HepG2 (cell line): ENCODE data around the gene KHNYN. TPM values are rescaled to one million over a fixed set of nuclear protein-coding genes. Genes with fewer than 3 reads are reported as not detected.

Experiments
- CAMTA2 ChIP-seq: sonication (generic); formaldehyde crosslinking; IDR thresholded peaks from 2 replicates; pipeline ENCODE4 v1.4.0; 2020; ENCODE audit warnings: mild to moderate bottlenecking, missing genetic modification reagents, borderline replicate concordance
- CREB1 ChIP-seq, 2 experiments: fragments of 450-650 bp in 1 of 2; IDR thresholded peaks; 2 replicates each; pipeline ENCODE4 v1.6.1; 2016 to 2017; ENCODE audit warnings: control low read depth in 1 of 2, mild to moderate bottlenecking in 1 of 2, missing compliant biosample characterization in 1 of 2, missing genetic modification characterization in 1 of 2
- KAT7 ChIP-seq: IDR thresholded peaks from 2 replicates; pipeline ENCODE4 v1.6.1; 2018; ENCODE audit warnings: borderline replicate concordance, missing compliant biosample characterization
- MXD1 ChIP-seq: sonication (generic); formaldehyde crosslinking; IDR thresholded peaks from 2 replicates; pipeline ENCODE4 v1.4.0; 2020; ENCODE audit warnings: mild to moderate bottlenecking, missing genetic modification reagents
- ONECUT2 ChIP-seq: sonication (generic); formaldehyde crosslinking; IDR thresholded peaks from 2 replicates; pipeline ENCODE4 v1.4.0; 2020; ENCODE audit warnings: missing genetic modification reagents
- RARG ChIP-seq: sonication (generic); formaldehyde crosslinking; IDR thresholded peaks from 2 replicates; pipeline ENCODE4 v1.4.0; 2020; ENCODE audit warnings: low read depth, mild to moderate bottlenecking, missing genetic modification reagents
- SP1 ChIP-seq, 2 experiments: fragments of 450-650 bp in 1 of 2; sonication (generic) in 1 of 2; formaldehyde crosslinking in 1 of 2; IDR thresholded peaks; 2 replicates each; pipeline versions ENCODE4 v1.4.0 to v1.6.1; 2016 to 2020; ENCODE audit warnings: missing genetic modification reagents in 1 of 2
- SRF ChIP-seq: IDR thresholded peaks from 2 replicates; pipeline ENCODE4 v1.6.1; 2011; ENCODE audit warnings: mild to moderate bottlenecking, low read depth, low read length, moderate library complexity
- YEATS2 ChIP-seq: sonication (generic); formaldehyde crosslinking; IDR thresholded peaks from 2 replicates; pipeline ENCODE4 v1.4.0; 2020; ENCODE audit warnings: missing genetic modification reagents, borderline replicate concordance
- ZBTB2 ChIP-seq: sonication (generic); formaldehyde crosslinking; IDR thresholded peaks from 2 replicates; pipeline ENCODE4 v1.8.0; 2022; ENCODE audit warnings: low read depth, missing genetic modification reagents
- ZFYVE20 ChIP-seq: sonication (generic); formaldehyde crosslinking; IDR thresholded peaks from 2 replicates; pipeline ENCODE4 v1.8.0; 2023; ENCODE audit warnings: low read depth, mild to moderate bottlenecking, moderate library complexity, missing genetic modification reagents, borderline replicate concordance
- ZNF225 ChIP-seq: sonication (generic); formaldehyde crosslinking; IDR thresholded peaks from 2 replicates; pipeline ENCODE4 v1.4.0; 2020; ENCODE audit warnings: mild to moderate bottlenecking, missing genetic modification reagents
- ZNF841 ChIP-seq: sonication (generic); formaldehyde crosslinking; IDR thresholded peaks from 2 replicates; pipeline ENCODE4 v1.8.1; 2023; ENCODE audit warnings: missing genetic modification reagents, borderline replicate concordance
- polyA plus RNA-seq, 8 experiments: library from polyadenylated mRNA; depleted of rRNA in 3 of 8; stranded (reverse) in 7 of 8; unstranded in 1 of 8; fragments of >200 nt; fragmentation: Illumina TruSeq in 4 of 8; extraction: Trizol in 4 of 8; gene quantifications; 2 replicates each; pipeline versions ENCODE4 v1.2.1 to v1.2.3, GENCODE V29; 2011 to 2016; ENCODE audit warnings: low read depth in 4 of 8, missing spikeins in 1 of 8, mixed read lengths in 1 of 8; ENCODE audit not compliant: insufficient read depth in 1 of 8
- total RNA-seq, 5 experiments: library from RNA; depleted of rRNA; stranded (reverse); fragments of >200 nt; fragmentation: Illumina TruSeq; extraction: Trizol; gene quantifications; 2 replicates each; pipeline ENCODE4 v1.2.3, GENCODE V29; 2016; ENCODE audit warnings: low read depth in 1 of 5
- TF ChIP-seq, protein P1 (sequence below): sonication (generic); formaldehyde crosslinking; IDR thresholded peaks from 2 replicates; pipeline ENCODE4 v1.4.0; 2020; ENCODE audit warnings: missing genetic modification reagents

KHNYN gene
- total and polyA plus RNA-seq, 2 of the 13 experiments (the other 11 are each of a cell fraction or from before 2014, with no cell fraction given), result 52.8 to 75.7 TPM

GRCh38 chr14:24428628-24429394 lies 943 bp upstream of the KHNYN start (continued):
- TF ChIP-seq, protein P1, sequence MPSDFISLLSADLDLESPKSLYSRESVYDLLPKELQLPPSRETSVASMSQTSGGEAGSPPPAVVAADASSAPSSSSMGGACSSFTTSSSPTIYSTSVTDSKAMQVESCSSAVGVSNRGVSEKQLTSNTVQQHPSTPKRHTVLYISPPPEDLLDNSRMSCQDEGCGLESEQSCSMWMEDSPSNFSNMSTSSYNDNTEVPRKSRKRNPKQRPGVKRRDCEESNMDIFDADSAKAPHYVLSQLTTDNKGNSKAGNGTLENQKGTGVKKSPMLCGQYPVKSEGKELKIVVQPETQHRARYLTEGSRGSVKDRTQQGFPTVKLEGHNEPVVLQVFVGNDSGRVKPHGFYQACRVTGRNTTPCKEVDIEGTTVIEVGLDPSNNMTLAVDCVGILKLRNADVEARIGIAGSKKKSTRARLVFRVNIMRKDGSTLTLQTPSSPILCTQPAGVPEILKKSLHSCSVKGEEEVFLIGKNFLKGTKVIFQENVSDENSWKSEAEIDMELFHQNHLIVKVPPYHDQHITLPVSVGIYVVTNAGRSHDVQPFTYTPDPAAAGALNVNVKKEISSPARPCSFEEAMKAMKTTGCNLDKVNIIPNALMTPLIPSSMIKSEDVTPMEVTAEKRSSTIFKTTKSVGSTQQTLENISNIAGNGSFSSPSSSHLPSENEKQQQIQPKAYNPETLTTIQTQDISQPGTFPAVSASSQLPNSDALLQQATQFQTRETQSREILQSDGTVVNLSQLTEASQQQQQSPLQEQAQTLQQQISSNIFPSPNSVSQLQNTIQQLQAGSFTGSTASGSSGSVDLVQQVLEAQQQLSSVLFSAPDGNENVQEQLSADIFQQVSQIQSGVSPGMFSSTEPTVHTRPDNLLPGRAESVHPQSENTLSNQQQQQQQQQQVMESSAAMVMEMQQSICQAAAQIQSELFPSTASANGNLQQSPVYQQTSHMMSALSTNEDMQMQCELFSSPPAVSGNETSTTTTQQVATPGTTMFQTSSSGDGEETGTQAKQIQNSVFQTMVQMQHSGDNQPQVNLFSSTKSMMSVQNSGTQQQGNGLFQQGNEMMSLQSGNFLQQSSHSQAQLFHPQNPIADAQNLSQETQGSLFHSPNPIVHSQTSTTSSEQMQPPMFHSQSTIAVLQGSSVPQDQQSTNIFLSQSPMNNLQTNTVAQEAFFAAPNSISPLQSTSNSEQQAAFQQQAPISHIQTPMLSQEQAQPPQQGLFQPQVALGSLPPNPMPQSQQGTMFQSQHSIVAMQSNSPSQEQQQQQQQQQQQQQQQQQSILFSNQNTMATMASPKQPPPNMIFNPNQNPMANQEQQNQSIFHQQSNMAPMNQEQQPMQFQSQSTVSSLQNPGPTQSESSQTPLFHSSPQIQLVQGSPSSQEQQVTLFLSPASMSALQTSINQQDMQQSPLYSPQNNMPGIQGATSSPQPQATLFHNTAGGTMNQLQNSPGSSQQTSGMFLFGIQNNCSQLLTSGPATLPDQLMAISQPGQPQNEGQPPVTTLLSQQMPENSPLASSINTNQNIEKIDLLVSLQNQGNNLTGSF (CRISPR knock-in tag), result no peak
- TF ChIP-seq ONECUT2 (no peak), CAMTA2 (CRISPR knock-in tag) (0 out of 2 replicates have a peak, but pooled peaks have one; percentile 80), KAT7 (CRISPR knock-in tag) (0 out of 2 replicates have a peak, but pooled peaks have one; percentile 24), YEATS2 (CRISPR knock-in tag) (no peak), ZBTB2 (no peak), CREB1 (IDR thresholded peaks at IDR 0.05) (no peak), CREB1 (CRISPR knock-in tag; IDR thresholded peaks at IDR 0.05) (no peak), SP1 (IDR thresholded peaks at IDR 0.05) (no peak), SP1 (CRISPR knock-in tag; IDR thresholded peaks at IDR 0.05) (no peak), ZNF841 (CRISPR knock-in tag) (no peak), ZNF225 (0 out of 2 replicates have a peak, but pooled peaks have one; percentile 7), RARG (CRISPR knock-in tag) (0 out of 2 replicates have a peak, but pooled peaks have one; percentile 35), ZFYVE20 (CRISPR knock-in tag) (peak; percentile 77; the same call in 1 of the 2 replicates), SRF (no peak), MXD1 (CRISPR knock-in tag) (peak; percentile 53; the same call in 1 of the 2 replicates)
